Caco-2 (cell line): ENCODE measurements around the gene XRCC4. TPM values are rescaled to one million over a fixed set of nuclear protein-coding genes. Genes with fewer than 3 reads are reported as not detected.

Experiments
- BruUV-seq: library from RNA; stranded (reverse); fragments of 400-500 nt; replicated peaks from 2 replicates; lab custom pipeline; 2021; lab: Mats Ljungman, UMichigan
- CTCF ChIA-PET: fragments of 300-600 bp; sonication (Branson Sonifier 250); formaldehyde crosslinking; loops from one replicate; lab custom pipeline; 2022; ENCODE audit warnings: antibody characterized with exemption; lab: Charles Lee
- POLR2A ChIA-PET: fragments of 300-600 bp; sonication (Branson Sonifier 250); formaldehyde crosslinking; loops from one replicate; lab custom pipeline; 2022; ENCODE audit warnings: antibody characterized with exemption; lab: Charles Lee
- DNase-seq, 2 experiments: peaks; one replicate each; pipeline versions ENCODE4 v3.0.0 to v3.0.0-alpha.2; 2020 to 2022
- H3K27me3 ChIP-seq: replicated peaks from 2 replicates; pipeline ENCODE4 v1.6.0; 2011; ENCODE audit warnings: low read length; ENCODE audit not compliant: control insufficient read depth, insufficient read depth
- H3K36me3 ChIP-seq: 2 replicates; pipeline ENCODE4 v1.5.1; 2011; ENCODE audit warnings: low read length; ENCODE audit not compliant: control insufficient read depth, insufficient read depth
- H3K4me1 ChIP-seq: fragments of 250-450 bp; sonication (Bioruptor Pico); 2 replicates; pipeline ENCODE4 v1.5.1; 2020; ENCODE audit warnings: mild to moderate bottlenecking
- H3K4me3 ChIP-seq: 2 replicates; pipeline ENCODE4 v1.5.1; 2011; ENCODE audit warnings: low read depth, mild to moderate bottlenecking, control low read depth, low read length
- H3K9me3 ChIP-seq: fragments of 250-450 bp; sonication (Bioruptor Pico); 2 replicates; pipeline ENCODE4 v1.5.1; 2020; ENCODE audit warnings: mild to moderate bottlenecking, moderate library complexity
- H3K27ac Mint-ChIP-seq: one replicate; pipeline ENCODE4 v1.8.0; 2022; ENCODE audit warnings: mixed read lengths; ENCODE audit not compliant: unreplicated experiment
- H3K27me3 Mint-ChIP-seq: one replicate; pipeline ENCODE4 v1.8.0; 2022; ENCODE audit warnings: mixed read lengths; ENCODE audit not compliant: insufficient read depth, unreplicated experiment
- H3K36me3 Mint-ChIP-seq: one replicate; pipeline ENCODE4 v1.8.0; 2022; ENCODE audit warnings: mild to moderate bottlenecking, mixed read lengths; ENCODE audit not compliant: insufficient read depth, unreplicated experiment
- H3K4me1 Mint-ChIP-seq: one replicate; pipeline ENCODE4 v1.8.0; 2022; ENCODE audit warnings: low read depth, mixed read lengths; ENCODE audit not compliant: unreplicated experiment
- H3K4me3 Mint-ChIP-seq: one replicate; pipeline ENCODE4 v1.8.0; 2022; ENCODE audit warnings: mild to moderate bottlenecking, moderate library complexity, mixed read lengths; ENCODE audit not compliant: unreplicated experiment
- H3K9me3 Mint-ChIP-seq: one replicate; pipeline ENCODE4 v1.8.0; 2022; ENCODE audit warnings: mixed read lengths; ENCODE audit not compliant: unreplicated experiment
- intact Hi-C: fragments of 100-400 bp; cut with micrococcal nuclease; formaldehyde crosslinking; loops from one replicate; pipeline ENCODE4 v1.10.0; 2022; ENCODE audit not compliant: unreplicated experiment
- total RNA-seq: library from RNA; stranded (reverse); gene quantifications from 2 replicates; pipeline ENCODE4 v1.2.3, GENCODE V29; 2022
- TF ChIP-seq, protein P1 (sequence below), 2 experiments: fragments of 200-600 bp in 1 of 2; IDR thresholded peaks; 1 replicate in 1 of 2; 2 replicates in 1 of 2; pipeline versions ENCODE4 v1.5.1 to v1.8.0; 2011 to 2022; ENCODE audit warnings: antibody characterized with exemption in 1 of 2, control low read depth in 1 of 2, inconsistent platforms in 1 of 2, low read depth in 1 of 2, low read length in 1 of 2, mild to moderate bottlenecking in 1 of 2, moderate library complexity in 1 of 2; ENCODE audit not compliant: insufficient read depth in 1 of 2, severe bottlenecking in 1 of 2, unreplicated experiment in 1 of 2

The XRCC4 gene
- total RNA-seq, 1 experiment from 2014 or later, result 13.0 TPM

DNA sequence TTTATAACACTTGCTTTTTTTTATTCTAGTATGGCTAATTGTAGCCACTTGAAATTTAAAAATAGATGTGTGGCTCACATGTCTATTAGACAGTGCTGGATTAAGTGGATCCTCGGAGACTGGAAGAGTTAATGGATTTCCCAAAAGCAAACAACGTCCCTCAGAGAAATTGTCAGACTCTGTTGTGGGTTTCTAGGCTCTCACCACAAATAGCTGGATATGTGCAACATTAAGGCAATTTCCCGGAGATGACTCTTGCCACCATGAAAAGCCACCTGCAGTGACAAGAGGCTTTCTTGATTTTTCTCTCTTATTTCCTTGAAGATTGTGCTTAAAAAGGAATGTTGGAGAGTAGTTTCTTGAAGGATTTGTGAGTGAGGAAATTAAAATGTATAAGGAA, 43.3 kb upstream of the XRCC4 start:
- Mint-ChIP-seq H3K4me3 (no peak overlapping the region), H3K9me3 (no peaks in the 10 kb centered on the region), H3K27me3 (no peaks in the 10 kb centered on the region), H3K4me1 (no peaks in the 10 kb centered on the region), H3K36me3 (no peaks in the 10 kb centered on the region), H3K27ac (no peak overlapping the region)
- Histone ChIP-seq H3K27me3 (no peaks in the 10 kb centered on the region), H3K4me1 (no peaks in the 10 kb centered on the region), H3K4me3 (no peak overlapping the region), H3K36me3 (no peaks in the 10 kb centered on the region), H3K9me3 (no peaks in the 10 kb centered on the region)
- intact Hi-C loops, result no loop called here
- ChIA-PET CTCF (no interaction called here), POLR2A (no interaction called here)
- TF ChIP-seq, protein P1, sequence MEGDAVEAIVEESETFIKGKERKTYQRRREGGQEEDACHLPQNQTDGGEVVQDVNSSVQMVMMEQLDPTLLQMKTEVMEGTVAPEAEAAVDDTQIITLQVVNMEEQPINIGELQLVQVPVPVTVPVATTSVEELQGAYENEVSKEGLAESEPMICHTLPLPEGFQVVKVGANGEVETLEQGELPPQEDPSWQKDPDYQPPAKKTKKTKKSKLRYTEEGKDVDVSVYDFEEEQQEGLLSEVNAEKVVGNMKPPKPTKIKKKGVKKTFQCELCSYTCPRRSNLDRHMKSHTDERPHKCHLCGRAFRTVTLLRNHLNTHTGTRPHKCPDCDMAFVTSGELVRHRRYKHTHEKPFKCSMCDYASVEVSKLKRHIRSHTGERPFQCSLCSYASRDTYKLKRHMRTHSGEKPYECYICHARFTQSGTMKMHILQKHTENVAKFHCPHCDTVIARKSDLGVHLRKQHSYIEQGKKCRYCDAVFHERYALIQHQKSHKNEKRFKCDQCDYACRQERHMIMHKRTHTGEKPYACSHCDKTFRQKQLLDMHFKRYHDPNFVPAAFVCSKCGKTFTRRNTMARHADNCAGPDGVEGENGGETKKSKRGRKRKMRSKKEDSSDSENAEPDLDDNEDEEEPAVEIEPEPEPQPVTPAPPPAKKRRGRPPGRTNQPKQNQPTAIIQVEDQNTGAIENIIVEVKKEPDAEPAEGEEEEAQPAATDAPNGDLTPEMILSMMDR (IDR thresholded peaks at IDR 0.05; ENCODE audit: insufficient read depth in 1 of 2, low read depth in 1 of 2, low read length in 1 of 2, severe bottlenecking in 1 of 2, unreplicated experiment in 1 of 2), result no peak
- no TSS peak for BruUV-seq
- DNase-seq, result no peak

DNA sequence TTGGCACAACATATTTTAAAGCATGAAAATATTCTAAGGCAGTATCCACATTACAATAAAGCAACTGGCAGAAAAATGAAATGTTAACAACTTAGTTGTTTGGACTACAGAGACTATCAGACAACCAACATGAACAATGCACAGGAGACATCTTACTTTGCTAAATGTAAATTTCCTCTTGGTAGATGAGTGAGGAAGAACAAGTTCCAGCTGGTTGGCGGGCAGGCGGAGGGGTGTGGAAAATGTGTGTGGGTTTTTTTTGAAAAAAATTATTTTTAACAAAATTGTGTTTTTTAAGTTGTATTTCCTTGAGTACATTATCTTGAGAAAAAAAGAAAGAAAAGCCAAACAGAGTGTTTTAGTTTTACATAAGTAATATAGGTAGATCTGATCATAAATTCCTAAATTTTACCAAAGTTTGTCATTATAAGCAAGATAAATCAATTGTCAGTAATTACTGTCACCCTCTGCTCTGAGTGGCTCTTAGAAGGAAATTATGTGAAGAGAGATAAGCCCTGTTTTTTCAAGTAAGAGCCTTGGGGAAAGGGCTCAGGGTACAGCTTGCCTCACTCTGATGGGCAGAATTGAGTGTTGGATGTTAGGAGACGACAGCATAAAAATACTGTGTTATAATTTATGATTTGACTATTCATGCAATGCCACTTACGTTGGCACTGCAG, 42.7 kb upstream of the XRCC4 start:
- no TSS peak for BruUV-seq
- no peaks in the 10 kb centered on the region for H3K36me3 Mint-ChIP-seq
- H3K9me3 ChIP-seq, result no peaks in the 10 kb centered on the region
- CTCF ChIA-PET, result no interaction called here
- DNase-seq, result no peak
- H3K4me3 ChIP-seq, result no peak overlapping the region
- no peak overlapping the region for H3K27ac Mint-ChIP-seq
- no peaks in the 10 kb centered on the region for H3K4me1 Mint-ChIP-seq
- no peak overlapping the region for H3K4me3 Mint-ChIP-seq
- intact Hi-C loops, result no loop called here
- no peaks in the 10 kb centered on the region for H3K27me3 ChIP-seq
- no peaks in the 10 kb centered on the region for H3K9me3 Mint-ChIP-seq
- H3K4me1 ChIP-seq, result no peaks in the 10 kb centered on the region
- H3K36me3 ChIP-seq, result no peaks in the 10 kb centered on the region
- TF ChIP-seq, protein P1 (IDR thresholded peaks at IDR 0.05; ENCODE audit: insufficient read depth in 1 of 2, low read depth in 1 of 2, low read length in 1 of 2, severe bottlenecking in 1 of 2, unreplicated experiment in 1 of 2), result no peak
- POLR2A ChIA-PET, result no interaction called here
- H3K27me3 Mint-ChIP-seq, result no peaks in the 10 kb centered on the region

DNA sequence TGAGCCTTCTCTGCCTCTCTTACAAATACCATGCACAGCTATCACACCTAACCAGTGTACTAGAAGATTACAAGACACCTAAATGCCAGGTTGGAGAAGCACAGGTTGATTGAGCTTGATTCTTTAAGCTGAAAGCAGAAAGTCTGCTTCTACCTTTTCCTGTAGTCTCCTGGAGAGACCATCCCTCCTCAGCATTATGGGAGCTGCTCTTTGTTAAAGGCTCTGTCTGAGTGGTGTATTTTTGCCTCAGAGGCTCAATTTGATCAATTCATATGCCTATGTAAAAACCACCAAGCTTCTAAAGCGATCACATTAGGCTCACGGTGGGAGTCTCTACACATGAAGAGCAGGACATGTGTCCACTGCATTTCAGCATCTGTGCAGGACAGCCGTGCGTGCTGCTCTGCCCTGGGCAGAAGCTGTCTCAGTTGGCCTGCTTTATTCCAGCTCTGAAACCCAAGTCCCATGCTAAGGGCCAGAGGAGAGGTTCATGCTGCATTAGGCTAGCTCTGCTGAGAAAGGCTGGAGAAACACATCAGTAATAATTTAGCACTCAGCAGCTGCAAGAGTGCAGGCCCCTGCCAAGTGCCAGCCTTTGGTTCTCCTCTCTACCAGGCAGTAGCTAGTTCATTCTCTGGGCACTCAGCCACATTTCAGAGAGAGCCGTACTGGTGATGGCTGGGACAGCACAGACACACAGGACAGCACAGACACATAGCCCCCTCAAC, 41.8 kb upstream of the XRCC4 start:
- no peaks in the 10 kb centered on the region for H3K9me3 Mint-ChIP-seq
- no peak overlapping the region for H3K27ac Mint-ChIP-seq
- no TSS peak for BruUV-seq
- H3K36me3 Mint-ChIP-seq, result no peaks in the 10 kb centered on the region
- TF ChIP-seq, protein P1 (IDR thresholded peaks at IDR 0.05; ENCODE audit: insufficient read depth in 1 of 2, low read depth in 1 of 2, low read length in 1 of 2, severe bottlenecking in 1 of 2, unreplicated experiment in 1 of 2), result no peak
- Histone ChIP-seq H3K4me3 (no peak overlapping the region), H3K4me1 (no peaks in the 10 kb centered on the region), H3K36me3 (no peaks in the 10 kb centered on the region), H3K27me3 (no peaks in the 10 kb centered on the region), H3K9me3 (no peaks in the 10 kb centered on the region)
- CTCF ChIA-PET, result no interaction called here
- H3K27me3 Mint-ChIP-seq, result no peaks in the 10 kb centered on the region
- H3K4me1 Mint-ChIP-seq, result no peaks in the 10 kb centered on the region
- DNase-seq, result no peak
- POLR2A ChIA-PET, result no interaction called here
- H3K4me3 Mint-ChIP-seq, result no peak overlapping the region
- intact Hi-C loops, result no loop called here
